A549 (cell line): Measurements from ENCODE around the gene MOB3A.

Source experiments
- BHLHE40 ChIP-seq: IDR thresholded peaks from 2 replicates; pipeline ENCODE4 v1.6.1; 2012; ENCODE audit warnings: low read depth, low read length, inconsistent platforms
- CBX8 ChIP-seq: fragments of 200-600 bp; sonication (generic); IDR thresholded peaks from 2 replicates; pipeline ENCODE4 v1.6.1; 2016
- CEBPB ChIP-seq, 2 experiments: fragments of >200 bp in 1 of 2; sonication (Bioruptor Twin) in 1 of 2; formaldehyde crosslinking in 1 of 2; IDR thresholded peaks; 2 replicates each; pipeline ENCODE4 v1.6.1; 2012 to 2016
- CTCF ChIP-seq: fragments of >200 bp; sonication (Bioruptor Twin); formaldehyde crosslinking; IDR thresholded peaks from 3 replicates; pipeline ENCODE4 v1.5.1; 2016
- ELK1 ChIP-seq: fragments of 150-350 bp; IDR thresholded peaks from 2 replicates; pipeline ENCODE4 v1.6.1; 2014; ENCODE audit warnings: low read depth, mild to moderate bottlenecking, low read length
- MAX ChIP-seq: IDR thresholded peaks from 2 replicates; pipeline ENCODE4 v1.6.1; 2012
- PHF8 ChIP-seq: fragments of 200-600 bp; sonication (generic); IDR thresholded peaks from 2 replicates; pipeline ENCODE4 v1.6.1; 2016; ENCODE audit warnings: low read depth, mild to moderate bottlenecking, antibody characterized with exemption, moderate library complexity, borderline replicate concordance
- POLR2A ChIP-seq: IDR thresholded peaks from 2 replicates; pipeline ENCODE4 v1.6.1; 2012; ENCODE audit warnings: mild to moderate bottlenecking, low read length
- RAD21 ChIP-seq, 2 experiments: fragments of >200 bp in 1 of 2; sonication (Bioruptor Twin) in 1 of 2; formaldehyde crosslinking in 1 of 2; IDR thresholded peaks in 1 of 2; conservative IDR thresholded peaks in 1 of 2; 2 replicates in 1 of 2; 3 replicates in 1 of 2; pipeline ENCODE4 v1.6.1; 2012 to 2018; ENCODE audit warnings: inconsistent platforms in 1 of 2

- no peak for TF ChIP-seq CEBPB (IDR thresholded peaks at IDR 0.05)
- no peak for TF ChIP-seq PHF8
- TF ChIP-seq CBX8 = no peak
- TF ChIP-seq POLR2A = no peak
- no peak for TF ChIP-seq RAD21 (conservative IDR thresholded peaks at IDR 0.05 in 1 of 2, IDR thresholded peaks at IDR 0.05 in 1 of 2)
- no peak for TF ChIP-seq ELK1
- TF ChIP-seq CTCF = no peak
- TF ChIP-seq BHLHE40 = no peak
- no peak for TF ChIP-seq MAX
These were observed 16.6 kb upstream of the MOB3A start for GRCh38 chr19:2112516-2113320.
